Fibroblast of lung (primary cell): ENCODE data around the gene MARCKSL1. TPM values are rescaled to one million over a fixed set of nuclear protein-coding genes. Genes with fewer than 3 reads are reported as not detected.

Source experiments
- DNase-seq, 2 donors: peaks; one replicate each; pipeline versions ENCODE4 v3.0.0 to v3.0.0-alpha.2; 2010; ENCODE audit warnings: low read depth in 2 of 2
- H2AFZ ChIP-seq: 2 replicates; pipeline ENCODE4 v1.5.1; 2012; ENCODE audit warnings: low read length, control low read depth, inconsistent platforms
- H3K27ac ChIP-seq: 2 replicates; pipeline ENCODE4 v1.5.1; 2011; ENCODE audit warnings: low read length, control low read depth; ENCODE audit not compliant: insufficient read depth
- H3K27me3 ChIP-seq: 2 replicates; pipeline ENCODE4 v1.5.1; 2011; ENCODE audit warnings: mild to moderate bottlenecking, low read length; ENCODE audit not compliant: control insufficient read depth, insufficient read depth
- H3K36me3 ChIP-seq: 2 replicates; pipeline ENCODE4 v1.5.1; 2011; ENCODE audit warnings: low read length; ENCODE audit not compliant: control insufficient read depth, insufficient read depth
- H3K4me1 ChIP-seq: 2 replicates; pipeline ENCODE4 v1.5.1; 2011; ENCODE audit warnings: low read length; ENCODE audit not compliant: control insufficient read depth, insufficient read depth; ENCODE audit errors: extremely low read depth
- H3K4me2 ChIP-seq: 2 replicates; pipeline ENCODE4 v1.5.1; 2011; ENCODE audit warnings: low read length, control low read depth; ENCODE audit not compliant: insufficient read depth; ENCODE audit errors: extremely low read depth
- H3K4me3 ChIP-seq, 4 experiments: fragments of 200-600 bp in 1 of 4; sonication (generic) in 1 of 4; replicated peaks in 1 of 4; 2 replicates each; pipeline ENCODE4 v1.5.1; 2011 to 2016; ENCODE audit warnings: low read length in 4 of 4, low read depth in 3 of 4, mild to moderate bottlenecking in 3 of 4, control low read depth in 2 of 4, inconsistent platforms in 1 of 4, mixed read lengths in 1 of 4; ENCODE audit not compliant: insufficient read depth in 1 of 4; ENCODE audit errors: control extremely low read depth in 1 of 4
- H3K79me2 ChIP-seq: 2 replicates; pipeline ENCODE4 v1.5.1; 2012; ENCODE audit warnings: mild to moderate bottlenecking, low read length, inconsistent platforms; ENCODE audit not compliant: control insufficient read depth, insufficient read depth
- H3K9ac ChIP-seq: 2 replicates; pipeline ENCODE4 v1.5.1; 2011; ENCODE audit warnings: mild to moderate bottlenecking, low read length, control low read depth; ENCODE audit not compliant: insufficient read depth
- H3K9me3 ChIP-seq: 2 replicates; pipeline ENCODE4 v1.5.1; 2012; ENCODE audit warnings: low read depth, low read length; ENCODE audit not compliant: control insufficient read depth, insufficient read depth
- H4K20me1 ChIP-seq: 2 replicates; pipeline ENCODE4 v1.5.1; 2011; ENCODE audit warnings: low read length; ENCODE audit not compliant: control insufficient read depth, insufficient read depth; ENCODE audit errors: extremely low read depth
- EZH2 ChIP-seq: IDR thresholded peaks from 2 replicates; pipeline ENCODE4 v1.5.1; 2012; ENCODE audit warnings: low read length, control low read depth, mild to moderate bottlenecking; ENCODE audit errors: missing control alignments
- polyA plus RNA-seq, 2 donors: library from polyadenylated mRNA; depleted of rRNA in 1 of 2; stranded (reverse) in 1 of 2; unstranded in 1 of 2; fragments of >200 nt; gene quantifications; 2 replicates each; pipeline ENCODE4 v1.2.1, GENCODE V29; 2011 to 2012; ENCODE audit warnings: missing spikeins in 1 of 2
- total RNA-seq: library from RNA; depleted of rRNA; stranded (reverse); fragments of >200 nt; gene quantifications from 2 replicates; pipeline ENCODE4 v1.2.1, GENCODE V29; 2014
- TF ChIP-seq, protein P1 (sequence below), 2 donors: IDR thresholded peaks in 1 of 2; conservative IDR thresholded peaks in 1 of 2; 1 replicate in 1 of 2; 2 replicates in 1 of 2; pipeline ENCODE4 v1.5.1; 2011 to 2012; ENCODE audit warnings: low read length in 2 of 2, control low read depth in 1 of 2, inconsistent platforms in 1 of 2, low read depth in 1 of 2, mild to moderate bottlenecking in 1 of 2

Gene MARCKSL1
- total and polyA plus RNA-seq, 2 donors (not counting 1 experiment from before 2014, with no cell fraction given), result 11.7 to 79.1 TPM

DNA sequence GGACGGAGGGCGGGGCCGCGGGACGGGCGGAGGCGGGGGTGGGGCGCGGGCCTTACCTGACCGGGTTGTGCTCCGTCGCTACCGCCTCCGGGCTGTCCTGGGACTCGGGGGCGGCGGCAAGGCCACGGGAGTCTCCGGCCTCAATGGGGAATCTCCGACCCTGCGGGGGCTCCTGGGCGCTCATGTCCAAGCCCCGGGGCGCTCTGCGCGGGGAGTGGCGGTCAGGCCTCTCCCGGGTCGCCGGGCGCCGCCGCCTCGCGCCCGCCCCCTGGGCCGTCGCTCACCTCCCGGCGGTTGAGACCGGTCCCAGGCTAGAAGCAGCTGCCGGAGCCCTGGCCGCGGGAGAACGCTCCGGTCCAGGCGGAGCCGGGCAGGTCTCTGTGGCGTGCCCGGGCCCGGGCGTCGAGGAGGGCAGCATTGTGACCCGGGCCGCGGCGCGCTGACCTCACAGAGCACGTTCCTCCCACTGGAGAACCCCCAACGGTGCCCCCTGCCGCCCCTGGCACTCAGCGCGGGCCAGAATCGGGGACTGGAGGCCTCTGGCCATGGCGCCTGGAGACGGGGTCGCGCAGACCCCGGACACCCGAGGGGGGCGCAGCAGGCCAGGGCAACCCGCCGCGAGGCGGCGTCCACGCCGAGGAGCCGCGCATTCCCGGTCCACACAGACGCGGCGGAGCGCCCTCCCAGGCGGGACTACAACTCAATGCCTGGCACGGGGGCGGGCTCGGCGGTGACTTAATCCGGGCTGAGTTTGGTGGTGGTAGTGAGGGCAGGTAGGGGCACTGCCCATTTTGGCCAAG is 25.8 kb upstream of the MARCKSL1 start:
- H3K27ac ChIP-seq, result no peak overlapping the region
- peak overlapping the region; percentile 70 for H3K4me2 ChIP-seq
- peaks cover 10% of the 10 kb centered on the region for H3K36me3 ChIP-seq
- H3K4me3 ChIP-seq, result peak overlapping the region in 2 of 4 experiments; percentile 25 to 48
- DNase-seq, result peak; percentile 22 to 46
- peaks cover 2% of the 10 kb centered on the region for H3K4me1 ChIP-seq
- no peaks in the 10 kb centered on the region for H3K9me3 ChIP-seq
- H4K20me1 ChIP-seq, result no peaks in the 10 kb centered on the region
- H3K9ac ChIP-seq, result peak overlapping the region; percentile 28
- no peaks in the 10 kb centered on the region for H3K79me2 ChIP-seq
- H3K27me3 ChIP-seq, result no peaks in the 10 kb centered on the region
- H2AFZ ChIP-seq, result no peak overlapping the region
- TF ChIP-seq, protein P1, sequence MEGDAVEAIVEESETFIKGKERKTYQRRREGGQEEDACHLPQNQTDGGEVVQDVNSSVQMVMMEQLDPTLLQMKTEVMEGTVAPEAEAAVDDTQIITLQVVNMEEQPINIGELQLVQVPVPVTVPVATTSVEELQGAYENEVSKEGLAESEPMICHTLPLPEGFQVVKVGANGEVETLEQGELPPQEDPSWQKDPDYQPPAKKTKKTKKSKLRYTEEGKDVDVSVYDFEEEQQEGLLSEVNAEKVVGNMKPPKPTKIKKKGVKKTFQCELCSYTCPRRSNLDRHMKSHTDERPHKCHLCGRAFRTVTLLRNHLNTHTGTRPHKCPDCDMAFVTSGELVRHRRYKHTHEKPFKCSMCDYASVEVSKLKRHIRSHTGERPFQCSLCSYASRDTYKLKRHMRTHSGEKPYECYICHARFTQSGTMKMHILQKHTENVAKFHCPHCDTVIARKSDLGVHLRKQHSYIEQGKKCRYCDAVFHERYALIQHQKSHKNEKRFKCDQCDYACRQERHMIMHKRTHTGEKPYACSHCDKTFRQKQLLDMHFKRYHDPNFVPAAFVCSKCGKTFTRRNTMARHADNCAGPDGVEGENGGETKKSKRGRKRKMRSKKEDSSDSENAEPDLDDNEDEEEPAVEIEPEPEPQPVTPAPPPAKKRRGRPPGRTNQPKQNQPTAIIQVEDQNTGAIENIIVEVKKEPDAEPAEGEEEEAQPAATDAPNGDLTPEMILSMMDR (conservative IDR thresholded peaks at IDR 0.05 in 1 of 2, IDR thresholded peaks at IDR 0.05 in 1 of 2; ENCODE audit: low read depth in 1 of 2, low read length in 2 of 2), result peak; percentile 27 to 30
- TF ChIP-seq EZH2, result no peak

DNA sequence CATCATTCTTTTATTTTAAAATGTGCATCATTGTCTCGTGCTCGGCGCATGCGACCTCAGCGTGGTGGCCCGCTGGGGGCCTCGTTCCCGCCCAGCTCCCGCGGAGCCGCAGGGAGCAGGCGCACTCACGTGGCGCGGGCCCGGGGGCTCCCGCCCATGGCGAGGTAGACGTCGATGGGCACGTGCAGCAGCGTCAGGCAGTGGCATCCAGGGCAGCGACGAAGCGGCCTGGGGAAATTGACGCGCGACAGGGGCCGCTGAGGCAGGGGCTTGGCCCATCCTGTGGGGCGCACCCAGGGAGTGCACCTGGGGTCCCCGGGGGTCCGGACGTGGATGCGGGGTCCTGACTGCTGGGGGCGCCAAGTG is 25.3 kb upstream of the MARCKSL1 start:
- H3K4me2 ChIP-seq, result no peak overlapping the region
- DNase-seq, result no peak
- no peaks in the 10 kb centered on the region for H4K20me1 ChIP-seq
- no peak overlapping the region for H2AFZ ChIP-seq
- no peaks in the 10 kb centered on the region for H3K27me3 ChIP-seq
- H3K9me3 ChIP-seq, result no peaks in the 10 kb centered on the region
- no peaks in the 10 kb centered on the region for H3K79me2 ChIP-seq
- no peak overlapping the region for H3K4me3 ChIP-seq
- no peak overlapping the region for H3K27ac ChIP-seq
- H3K36me3 ChIP-seq, result peaks cover 7% of the 10 kb centered on the region
- H3K9ac ChIP-seq, result no peak overlapping the region
- H3K4me1 ChIP-seq, result peaks cover 2% of the 10 kb centered on the region
- TF ChIP-seq, protein P1 (conservative IDR thresholded peaks at IDR 0.05 in 1 of 2, IDR thresholded peaks at IDR 0.05 in 1 of 2; ENCODE audit: low read depth in 1 of 2, low read length in 2 of 2), result no peak

DNA sequence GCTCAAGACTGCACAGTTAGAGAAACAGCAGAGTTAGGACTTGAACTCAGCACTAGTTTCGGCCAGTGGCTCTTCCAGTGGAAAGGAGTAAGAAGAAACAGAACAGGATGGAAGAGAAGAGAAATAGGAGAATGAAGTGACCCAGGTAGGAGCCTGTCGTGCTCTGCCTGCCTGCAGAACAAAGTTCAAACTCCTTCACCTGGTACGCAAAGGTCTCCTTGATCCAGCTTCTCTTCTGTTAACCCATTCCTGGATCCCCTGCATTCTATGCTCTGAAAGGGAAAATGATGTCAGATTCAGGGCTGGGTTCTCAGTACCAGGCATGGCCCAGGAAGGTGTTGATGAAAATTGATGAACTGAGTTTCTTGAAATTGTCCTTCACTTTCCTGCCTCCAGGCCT is 22.4 kb upstream of the MARCKSL1 start:
- no peaks in the 10 kb centered on the region for H3K79me2 ChIP-seq
- TF ChIP-seq EZH2, result no peak
- DNase-seq, result no peak
- H3K27me3 ChIP-seq, result no peaks in the 10 kb centered on the region
- H2AFZ ChIP-seq, result no peak overlapping the region
- peaks cover 10% of the 10 kb centered on the region for H3K4me1 ChIP-seq
- no peaks in the 10 kb centered on the region for H3K9me3 ChIP-seq
- H3K36me3 ChIP-seq, result peaks cover under 1% of the 10 kb centered on the region
- no peak overlapping the region for H3K27ac ChIP-seq
- H4K20me1 ChIP-seq, result no peaks in the 10 kb centered on the region
- no peak overlapping the region for H3K4me3 ChIP-seq
- no peak overlapping the region for H3K9ac ChIP-seq
- no peak overlapping the region for H3K4me2 ChIP-seq
